Endodermal cell (in vitro differentiated cells): ENCODE data around the gene FAM124B. TPM values are rescaled to one million over a fixed set of nuclear protein-coding genes. Genes with fewer than 3 reads are reported as not detected.

Experiments
- DNase-seq: peaks from one replicate; pipeline ENCODE4 v3.0.0-alpha.2; 2017
- H3K27ac ChIP-seq: 2 replicates; pipeline ENCODE4 v1.5.1; 2013; ENCODE audit warnings: mild to moderate bottlenecking, low read depth, low read length, moderate library complexity
- H3K27me3 ChIP-seq: 2 replicates; pipeline ENCODE4 v1.6.1; 2013; ENCODE audit warnings: mild to moderate bottlenecking, low read length, moderate library complexity; ENCODE audit not compliant: insufficient read depth, control insufficient read depth, poor library complexity, severe bottlenecking
- H3K36me3 ChIP-seq: 2 replicates; pipeline ENCODE4 v1.7.0; 2013; ENCODE audit warnings: mild to moderate bottlenecking, low read length, moderate library complexity; ENCODE audit not compliant: control insufficient read depth, insufficient read depth
- H3K4me1 ChIP-seq: one replicate; pipeline ENCODE4 v1.7.0; 2013; ENCODE audit warnings: low read length; ENCODE audit not compliant: control insufficient read depth, insufficient read depth
- H3K4me3 ChIP-seq: 2 replicates; pipeline ENCODE4 v1.5.1; 2013; ENCODE audit warnings: mild to moderate bottlenecking, low read length, moderate library complexity
- H3K9ac ChIP-seq: 2 replicates; pipeline ENCODE4 v1.6.1; 2013; ENCODE audit warnings: mild to moderate bottlenecking, low read length, moderate library complexity; ENCODE audit not compliant: poor library complexity, severe bottlenecking; ENCODE audit errors: extremely low read depth
- H3K9me3 ChIP-seq: 2 replicates; pipeline ENCODE4 v1.6.1; 2013; ENCODE audit warnings: mild to moderate bottlenecking, low read length, moderate library complexity; ENCODE audit not compliant: control insufficient read depth
- H3K27ac Mint-ChIP-seq: 2 replicates; pipeline ENCODE4 v1.8.0; 2020; ENCODE audit warnings: mixed read lengths
- H3K27me3 Mint-ChIP-seq: 2 replicates; pipeline ENCODE4 v1.8.0; 2021; ENCODE audit warnings: mild to moderate bottlenecking, mixed read lengths; ENCODE audit not compliant: insufficient read depth
- H3K36me3 Mint-ChIP-seq: 2 replicates; pipeline ENCODE4 v1.8.0; 2020; ENCODE audit warnings: low read depth, mixed read lengths
- H3K4me1 Mint-ChIP-seq: 2 replicates; pipeline ENCODE4 v1.8.0; 2020; ENCODE audit warnings: mixed read lengths
- H3K4me3 Mint-ChIP-seq: 2 replicates; pipeline ENCODE4 v1.8.0; 2020; ENCODE audit warnings: mild to moderate bottlenecking, moderate library complexity, mixed read lengths
- H3K9me3 Mint-ChIP-seq: 2 replicates; pipeline ENCODE4 v1.8.0; 2020; ENCODE audit warnings: mild to moderate bottlenecking, mixed read lengths
- CTCF ChIP-seq: fragments of 200-600 bp; sonication (generic); conservative IDR thresholded peaks from 2 replicates; pipeline ENCODE4 v1.5.0; 2021; ENCODE audit warnings: antibody characterized with exemption, mild to moderate bottlenecking
- WGBS, 2 experiments: methylation state at CpG; one replicate each; pipeline versions ENCODE4 v1.1.5 to v1.1.7; 2013; ENCODE audit warnings: missing lambda C conversion rate in 2 of 2, mixed read lengths in 1 of 2; ENCODE audit not compliant: insufficient coverage in 1 of 2, insufficient read length in 1 of 2; 5-methylcytosine and 5-hydroxymethylcytosine counted together
- total RNA-seq, 2 donors: library from RNA; stranded (reverse); fragmentation: NEBNext Ultra II Directional in 1 of 2; extraction: Animal tissue kit (Norgen Biotek cat#: 25700) in 1 of 2; gene quantifications; 2 replicates in 1 of 2; 3 replicates in 1 of 2; pipeline ENCODE4 v1.2.1, GENCODE V29; 2021

Gene FAM124B
- total RNA-seq, 2 donors from 2014 or later, result 0.58 to 1.2 TPM

GRCh38 chr2:224440988-224441387 is 39.1 kb upstream of the FAM124B start:
- WGBS, 2 experiments, result 64 to 83% methylated on average over 3 to 5 of the region's 5 CpGs
- H3K4me1 Mint-ChIP-seq, result no peaks in the 10 kb centered on the region
- peaks cover 14% of the 10 kb centered on the region for H3K9me3 Mint-ChIP-seq
- H3K27ac Mint-ChIP-seq, result no peak overlapping the region
- H3K4me3 Mint-ChIP-seq, result no peak overlapping the region
- Histone ChIP-seq H3K4me1 (no peaks in the 10 kb centered on the region), H3K9ac (no peak overlapping the region), H3K4me3 (no peak overlapping the region), H3K27ac (no peak overlapping the region), H3K27me3 (no peaks in the 10 kb centered on the region), H3K9me3 (no peaks in the 10 kb centered on the region), H3K36me3 (no peaks in the 10 kb centered on the region)
- no peak for DNase-seq
- H3K27me3 Mint-ChIP-seq, result no peaks in the 10 kb centered on the region
- no peaks in the 10 kb centered on the region for H3K36me3 Mint-ChIP-seq
- TF ChIP-seq CTCF, result no peak

DNA sequence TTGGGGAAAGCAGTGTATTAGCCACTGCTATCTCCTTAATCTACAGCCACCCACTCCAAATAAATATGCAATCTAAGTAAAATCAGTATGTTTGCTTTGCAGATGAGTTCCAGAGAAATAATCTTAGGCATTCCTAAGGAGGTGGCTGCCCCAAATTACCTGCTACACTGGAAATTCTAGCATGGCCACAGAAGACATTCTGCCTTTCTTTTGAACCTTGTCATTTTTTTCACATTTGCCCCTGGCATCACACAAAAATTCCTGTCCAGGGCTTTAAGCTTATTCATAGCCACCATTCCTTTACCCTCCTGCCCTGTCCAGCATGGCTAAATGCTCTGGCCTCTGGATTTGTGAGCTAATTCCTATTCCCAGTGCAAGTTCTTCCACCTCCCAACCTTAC is 36.8 kb upstream of the FAM124B start:
- H3K4me1 ChIP-seq, result no peaks in the 10 kb centered on the region
- no peaks in the 10 kb centered on the region for H3K27me3 ChIP-seq
- H3K36me3 Mint-ChIP-seq, result no peaks in the 10 kb centered on the region
- no peak overlapping the region for H3K4me3 ChIP-seq
- H3K36me3 ChIP-seq, result no peaks in the 10 kb centered on the region
- no peaks in the 10 kb centered on the region for H3K9me3 ChIP-seq
- peaks cover 7% of the 10 kb centered on the region for H3K4me1 Mint-ChIP-seq
- no peak overlapping the region for H3K27ac ChIP-seq
- DNase-seq, result no peak
- no peak overlapping the region for H3K27ac Mint-ChIP-seq
- H3K4me3 Mint-ChIP-seq, result no peak overlapping the region
- no peak for TF ChIP-seq CTCF
- H3K27me3 Mint-ChIP-seq, result no peaks in the 10 kb centered on the region
- H3K9me3 Mint-ChIP-seq, result peaks cover 14% of the 10 kb centered on the region
- no peak overlapping the region for H3K9ac ChIP-seq

- no peak for TF ChIP-seq CTCF
- no peak overlapping the region for H3K27ac ChIP-seq
- Mint-ChIP-seq H3K36me3 (peaks cover 5% of the 10 kb centered on the region), H3K4me1 (peaks cover 12% of the 10 kb centered on the region), H3K27me3 (no peaks in the 10 kb centered on the region), H3K4me3 (no peak overlapping the region), H3K9me3 (peaks cover 15% of the 10 kb centered on the region), H3K27ac (no peak overlapping the region)
- no peaks in the 10 kb centered on the region for H3K9me3 ChIP-seq
- H3K4me3 ChIP-seq, result no peak overlapping the region
- no peak overlapping the region for H3K9ac ChIP-seq
- DNase-seq, result no peak
- WGBS, 2 experiments, result 96% methylated on average over 1 of the region's 1 CpG; no CpG with 5 or more reads in 1 of the 2 experiments
- no peaks in the 10 kb centered on the region for H3K4me1 ChIP-seq
- no peaks in the 10 kb centered on the region for H3K27me3 ChIP-seq
- no peaks in the 10 kb centered on the region for H3K36me3 ChIP-seq
Observed at GRCh38 chr2:224436634-224437033, 34.7 kb upstream of the FAM124B start.
